K562 (cell line): ENCODE measurements around the gene TRAPPC2L. TPM values are rescaled to one million over a fixed set of nuclear protein-coding genes. Genes with fewer than 3 reads are reported as not detected.

Experiments used
- ATAC-seq: fragments of 200-7000 bp; cut with Tn5 transposase; 3 replicates; pipeline ENCODE4 v1.9.1; 2020; ENCODE audit warnings: moderate library complexity
- BruUV-seq: library from RNA; stranded (reverse); fragments of 400-500 nt; replicated peaks from 2 replicates; lab custom pipeline; 2021; lab: Mats Ljungman, UMichigan
- CTCF ChIA-PET: fragments of 300-600 bp; formaldehyde crosslinking; extraction: SDS; loops from one replicate; lab custom pipeline; 2021; ENCODE audit warnings: low intra/inter-chr PET ratio; lab: Yijun Ruan, JAX
- POLR2A ChIA-PET: fragments of 300-600, 350-650 bp; sonication (Branson Sonifier 250); formaldehyde crosslinking; extraction: SDS; loops from one replicate; lab custom pipeline; 2021; ENCODE audit warnings: antibody characterized with exemption, inconsistent platforms; lab: Yijun Ruan, JAX
- DNase-seq, 4 experiments: peaks; one replicate each; pipeline versions ENCODE4 v3.0.0 to v3.0.0-alpha.2; 2011 to 2018; ENCODE audit warnings: low spot score in 3 of 4, mixed read lengths in 3 of 4; ENCODE audit errors: extremely low read depth in 1 of 4
- FAIRE-seq: peaks from 2 replicates; lab custom pipeline; 2011; peaks lifted over from hg19 to GRCh38; lab: Jason Lieb, UNC
- H2AFZ ChIP-seq: 2 replicates; pipeline ENCODE4 v1.6.0; 2011; ENCODE audit warnings: low read depth, low read length, control low read depth, inconsistent platforms
- H3K27ac ChIP-seq: fragments of 200-600 bp; 3 replicates; pipeline ENCODE4 v1.8.0; 2011; ENCODE audit warnings: low read depth, mild to moderate bottlenecking, control low read depth, inconsistent platforms, low read length, moderate library complexity, mixed read lengths; ENCODE audit errors: extremely low read depth
- H3K27me3 ChIP-seq, 2 experiments: fragments of 300-600 bp in 1 of 2; 2 replicates in 1 of 2; 3 replicates in 1 of 2; pipeline versions ENCODE4 v1.6.0 to v1.8.0; 2011; ENCODE audit warnings: inconsistent platforms in 2 of 2, low read length in 2 of 2, mild to moderate bottlenecking in 1 of 2, mixed read lengths in 1 of 2, moderate library complexity in 1 of 2; ENCODE audit not compliant: control insufficient read depth in 2 of 2, insufficient read depth in 2 of 2
- H3K36me3 ChIP-seq: fragments of 300-600 bp; 3 replicates; pipeline ENCODE4 v1.8.0; 2011; ENCODE audit warnings: mild to moderate bottlenecking, low read length, inconsistent platforms; ENCODE audit not compliant: control insufficient read depth, insufficient read depth
- H3K4me1 ChIP-seq, 2 experiments: fragments of 200-600 bp in 1 of 2; replicated peaks in 1 of 2; 2 replicates in 1 of 2; 3 replicates in 1 of 2; pipeline versions ENCODE4 v1.5.1 to v1.8.0; 2011; ENCODE audit warnings: inconsistent platforms in 2 of 2, low read length in 2 of 2, mild to moderate bottlenecking in 1 of 2, mixed read lengths in 1 of 2, moderate library complexity in 1 of 2; ENCODE audit not compliant: control insufficient read depth in 2 of 2, insufficient read depth in 2 of 2
- H3K4me2 ChIP-seq: 2 replicates; pipeline ENCODE4 v1.6.1; 2011; ENCODE audit warnings: low read length, control low read depth, inconsistent platforms, mixed read lengths; ENCODE audit not compliant: insufficient read depth
- H3K4me3 ChIP-seq: fragments of 200-600 bp; sonication (generic), shearing (Covaris generic); 2 replicates; pipeline ENCODE4 v1.5.1; 2016; ENCODE audit warnings: control low read depth, inconsistent platforms
- H3K79me2 ChIP-seq: fragments of 200-600 bp; 3 replicates; pipeline ENCODE4 v1.8.0; 2011; ENCODE audit warnings: low read length, inconsistent platforms; ENCODE audit not compliant: control insufficient read depth, insufficient read depth
- H3K9ac ChIP-seq, 2 experiments: 2 replicates each; pipeline versions ENCODE4 v1.6.0 to v1.6.1; 2011; ENCODE audit warnings: low read depth in 2 of 2, low read length in 2 of 2, control low read depth in 1 of 2, inconsistent platforms in 1 of 2, mild to moderate bottlenecking in 1 of 2, mixed read lengths in 1 of 2; ENCODE audit not compliant: insufficient read depth in 1 of 2
- H3K9me1 ChIP-seq: one replicate; pipeline ENCODE4 v1.6.0; 2011; ENCODE audit warnings: inconsistent platforms, mild to moderate bottlenecking, low read length, moderate library complexity; ENCODE audit not compliant: control insufficient read depth, insufficient read depth
- H3K9me3 ChIP-seq: replicated peaks from 2 replicates; pipeline ENCODE4 v1.5.1; 2011; ENCODE audit warnings: low read depth, low read length, inconsistent platforms; ENCODE audit not compliant: control insufficient read depth, insufficient read depth
- H4K20me1 ChIP-seq: replicated peaks from 2 replicates; pipeline ENCODE4 v1.6.1; 2011; ENCODE audit warnings: low read length, inconsistent platforms, mixed read lengths; ENCODE audit not compliant: control insufficient read depth, insufficient read depth
- AFF1 ChIP-seq, 2 experiments: fragments of 450-650 bp; IDR thresholded peaks; 2 replicates each; pipeline ENCODE4 v1.6.1; 2018; ENCODE audit warnings: mild to moderate bottlenecking in 2 of 2, low read depth in 1 of 2; ENCODE audit not compliant: partially characterized antibody in 2 of 2
- ZNF263 ChIP-seq: sonication (generic); formaldehyde crosslinking; IDR thresholded peaks from 2 replicates; pipeline ENCODE4 v1.8.0; 2022; ENCODE audit warnings: mild to moderate bottlenecking, missing genetic modification reagents, borderline replicate concordance
- WGBS: fragments of 100-300 bp; shearing (Covaris generic); methylation state at CpG from one replicate; pipeline ENCODE4 v1.1.6; 2016; ENCODE audit warnings: low coverage, mixed read lengths; ENCODE audit not compliant: insufficient coverage; ENCODE audit errors: missing lambda C conversion rate; 5-methylcytosine and 5-hydroxymethylcytosine counted together
- in situ Hi-C: fragments of 300-500 bp; cut with MboI; formaldehyde crosslinking; loops from 4 replicates; pipeline ENCODE4 v1.15.0; 2018; ENCODE audit warnings: inconsistent platforms, mixed read lengths
- intact Hi-C: fragments of 100-400 bp; cut with micrococcal nuclease; formaldehyde crosslinking; loops from 2 replicates; pipeline ENCODE4 v1.14.2; 2022
- polyA plus RNA-seq, 8 experiments: library from polyadenylated mRNA; depleted of rRNA in 4 of 8; stranded (reverse) in 5 of 8; unstranded in 3 of 8; fragments of >200 nt; fragmentation: Nextera tagmentation in 2 of 8; fragmentation: Illumina TruSeq in 1 of 8; extraction: Ambion mirVana in 2 of 8; extraction: Trizol in 1 of 8; gene quantifications; 2 replicates each; pipeline versions ENCODE4 v1.2.1 to v1.2.3, GENCODE V29; 2011 to 2014; ENCODE audit warnings: inconsistent platforms in 1 of 8, missing spikeins in 1 of 8
- total RNA-seq, 7 experiments: library from RNA; depleted of rRNA in 6 of 7; stranded (reverse); fragments of >200 nt in 6 of 7; fragmentation: Illumina TruSeq in 2 of 7; extraction: Trizol in 2 of 7; gene quantifications; 2 replicates each; pipeline versions ENCODE4 v1.2.1 to v1.2.3, GENCODE V29; 2011 to 2021; ENCODE audit warnings: low replicate concordance in 1 of 7

Gene TRAPPC2L
- total and polyA plus RNA-seq, 9 of the 15 experiments (the other 6 are each of a cell fraction or from before 2014, with no cell fraction given), result 60.4 to 398 (median 97.5) TPM

GRCh38 chr16:88850531-88851199, 6.3 kb upstream of the TRAPPC2L start:
- no TSS peak for BruUV-seq
- CTCF ChIA-PET, result no interaction called here
- Histone ChIP-seq H3K79me2 (0 out of 3 replicates have a peak, but pooled peaks cover under 1% of the 10 kb centered on the region), H3K27me3 (no peaks in the 10 kb centered on the region), H3K4me3 (no peak overlapping the region), H3K9me3 (no peaks in the 10 kb centered on the region), H3K36me3 (peaks cover 7% of the 10 kb centered on the region; the same call in 2 of the 3 replicates), H3K4me1 (peaks cover 4 to 42% of the 10 kb centered on the region in 2 experiments; a peak in 3 of 5 replicates), H2AFZ (no peak overlapping the region), H3K4me2 (no peak overlapping the region), H3K9ac (no peak overlapping the region), H3K27ac (no peak overlapping the region), H3K9me1 (peaks cover 6% of the 10 kb centered on the region), H4K20me1 (no peaks in the 10 kb centered on the region; the same call in 1 of the 2 replicates)
- POLR2A ChIA-PET, result no interaction called here
- in situ Hi-C loops, result no loop called here
- intact Hi-C loops, result no loop called here
- WGBS, result 76% methylated on average over 24 of the region's 33 CpGs
- DNase-seq (no peak), ATAC-seq (no peak), FAIRE-seq (no peak)
- TF ChIP-seq ZNF263 (CRISPR knock-in tag), result peak; percentile 33; the same call in 1 of the 2 replicates
- TF ChIP-seq AFF1 (IDR thresholded peaks at IDR 0.05; ENCODE audit: low read depth in 1 of 2, partially characterized antibody in 2 of 2), result no peak
